GM21717 (cell line): ENCODE measurements around the gene MAFB.

Experiments used
- ATAC-seq: cut with Tn5 transposase; IDR thresholded peaks from one replicate; pipeline ENCODE4 v1.9.1; 2021; ENCODE audit warnings: mild to moderate bottlenecking, moderate library complexity; ENCODE audit not compliant: unreplicated experiment

Gene MAFB

GRCh38 chr20:40635971-40636370, 53.1 kb downstream of the MAFB start:
- ATAC-seq = no peak
